GM18951 (cell line): ENCODE results near the gene DIRAS2.
"Not testable (repeated sequence)": the region's sequence is repeated elsewhere in the genome, so short reads cannot be mapped to it uniquely, and the experiment has no call there.

Source experiments
- POLR2A ChIP-seq: IDR thresholded peaks from 4 replicates; pipeline ENCODE4 v1.6.1; 2011; ENCODE audit warnings: mild to moderate bottlenecking; ENCODE audit not compliant: insufficient read length, insufficient read depth; ENCODE audit errors: extremely low read depth
- in situ Hi-C: fragments of 300-500 bp; cut with MboI; formaldehyde crosslinking; loops from one replicate; pipeline ENCODE4 v1.12.0; 2022; ENCODE audit warnings: low sequenced_read_pairs, mixed read lengths, inconsistent platforms; ENCODE audit not compliant: unreplicated experiment

The DIRAS2 gene

GRCh38 chr9:90642570-90643539, at the start of gene DIRAS2:
Gene DIRAS2 (minus strand): TSS chr9:90642824. CDS start chr9:90613827, 28,997 bp downstream.
- TF ChIP-seq POLR2A, result no peak
- in situ Hi-C loops, result no loop called here

GRCh38 chr9:90684736-90685135, 42.1 kb upstream of the DIRAS2 start:
- in situ Hi-C loops, result no loop called here
- TF ChIP-seq POLR2A, result no peak

- in situ Hi-C loops, result no loop called here
- TF ChIP-seq POLR2A, result no peak
These were observed 41.5 kb upstream of the DIRAS2 start for GRCh38 chr9:90684106-90684505.

GRCh38 chr9:90680534-90680933, 37.9 kb upstream of the DIRAS2 start:
- in situ Hi-C loops, result no loop called here
- no peak for TF ChIP-seq POLR2A

GRCh38 chr9:90665072-90665471, 22.4 kb upstream of the DIRAS2 start:
- TF ChIP-seq POLR2A, result no peak

GRCh38 chr9:90659650-90660364, 17.2 kb upstream of the DIRAS2 start:
- in situ Hi-C loops, result no loop called here
- no peak for TF ChIP-seq POLR2A

More at GRCh38 chr9:90665072-90665471, 22.4 kb upstream of the DIRAS2 start:
- in situ Hi-C loops, result no loop called here

- no peak for TF ChIP-seq POLR2A
- in situ Hi-C loops, result no loop called here
These were observed 16.2 kb upstream of the DIRAS2 start for GRCh38 chr9:90658783-90659182.

GRCh38 chr9:90658181-90658580, 15.6 kb upstream of the DIRAS2 start:
- no peak for TF ChIP-seq POLR2A
- in situ Hi-C loops, result no loop called here

GRCh38 chr9:90656876-90657275, 14.3 kb upstream of the DIRAS2 start:
- in situ Hi-C loops, result not testable (repeated sequence)

GRCh38 chr9:90651246-90651645, 8.6 kb upstream of the DIRAS2 start:
- in situ Hi-C loops, result no loop called here

GRCh38 chr9:90647843-90648242, 5.2 kb upstream of the DIRAS2 start:
- in situ Hi-C loops, result no loop called here

More at GRCh38 chr9:90651246-90651645, 8.6 kb upstream of the DIRAS2 start:
- TF ChIP-seq POLR2A, result no peak

GRCh38 chr9:90645721-90646120, 3.1 kb upstream of the DIRAS2 start:
- in situ Hi-C loops, result no loop called here
- TF ChIP-seq POLR2A, result no peak

More at GRCh38 chr9:90647843-90648242, 5.2 kb upstream of the DIRAS2 start:
- no peak for TF ChIP-seq POLR2A

- in situ Hi-C loops, result no loop called here
- no peak for TF ChIP-seq POLR2A
These were observed 638 bp downstream of the DIRAS2 start for GRCh38 chr9:90641884-90642487.
